ENCODE results near the gene IZUMO2.

IZUMO2 gene

DNA sequence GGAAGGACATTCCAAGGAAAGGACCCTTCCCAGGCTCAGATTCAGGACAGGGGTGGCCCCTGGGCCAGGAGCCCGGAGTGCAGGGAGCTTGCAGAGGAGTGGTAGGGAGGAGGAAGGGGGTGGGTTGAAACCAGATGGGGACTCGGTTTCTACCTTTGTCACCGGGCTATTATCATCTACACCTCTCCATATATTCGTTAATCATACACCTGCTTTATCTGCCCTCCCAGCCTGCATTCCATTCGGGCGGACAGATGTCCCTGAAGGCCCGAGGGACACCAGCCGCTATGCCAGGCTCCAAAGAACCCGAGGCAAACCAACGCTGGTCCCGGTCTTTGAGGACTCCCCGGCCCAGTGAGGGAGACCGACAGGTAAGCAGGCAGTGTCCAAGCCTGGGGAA is 24.9 kb upstream of the IZUMO2 start:
- Histone ChIP-seq H3K36me3 (ENCODE audit: control insufficient read depth, insufficient read depth, low read length) (no peaks in the 10 kb centered on the region), H3K27me3 (replicated peaks; ENCODE audit: control insufficient read depth, insufficient read depth, low read length, poor library complexity, severe bottlenecking) (no peaks in the 10 kb centered on the region), H3K27ac (ENCODE audit: insufficient read depth, low read length, poor library complexity, severe bottlenecking) (no peak overlapping the region), H3K4me3 (ENCODE audit: insufficient read depth, low read depth, low read length, poor library complexity, severe bottlenecking) (no peak overlapping the region), H3K9me3 (ENCODE audit: control insufficient read depth, low read length) (no peaks in the 10 kb centered on the region), H3K4me1 (ENCODE audit: control insufficient read depth, insufficient read depth, low read length, poor library complexity, severe bottlenecking) (no peaks in the 10 kb centered on the region)
- DNase-seq: no peak

DNA sequence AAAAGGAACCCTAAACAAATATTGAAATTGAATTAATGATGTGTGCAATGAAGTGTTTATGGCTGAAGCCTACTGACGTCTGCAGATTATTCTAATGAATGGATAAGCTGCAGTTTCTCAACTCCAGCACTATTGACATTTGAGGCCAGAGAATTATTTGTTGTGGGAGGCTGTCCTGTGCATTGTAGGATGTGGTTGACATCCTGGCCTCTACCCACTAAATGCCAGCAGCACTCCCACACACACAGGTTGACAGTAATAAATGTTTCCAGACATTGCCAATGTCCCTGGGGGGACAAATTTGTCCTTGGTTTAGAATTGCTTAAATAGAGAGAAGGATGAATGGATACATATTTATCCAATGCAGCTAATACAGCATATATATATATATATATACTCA is 21.1 kb upstream of the IZUMO2 start:
- Histone ChIP-seq H3K36me3 (ENCODE audit: control insufficient read depth, insufficient read depth, low read length) (no peaks in the 10 kb centered on the region), H3K9me3 (ENCODE audit: control insufficient read depth, low read length) (no peaks in the 10 kb centered on the region), H3K4me1 (ENCODE audit: control insufficient read depth, insufficient read depth, low read length, poor library complexity, severe bottlenecking) (no peaks in the 10 kb centered on the region), H3K4me3 (ENCODE audit: insufficient read depth, low read depth, low read length, poor library complexity, severe bottlenecking) (no peak overlapping the region), H3K27ac (ENCODE audit: insufficient read depth, low read length, poor library complexity, severe bottlenecking) (no peak overlapping the region), H3K27me3 (replicated peaks; ENCODE audit: control insufficient read depth, insufficient read depth, low read length, poor library complexity, severe bottlenecking) (no peaks in the 10 kb centered on the region)
- DNase-seq: no peak

GRCh38 chr19:50181121-50181520 is 18.0 kb upstream of the IZUMO2 start:
- Histone ChIP-seq H3K27me3 (replicated peaks; ENCODE audit: control insufficient read depth, insufficient read depth, low read length, poor library complexity, severe bottlenecking) (no peaks in the 10 kb centered on the region), H3K36me3 (ENCODE audit: control insufficient read depth, insufficient read depth, low read length) (no peaks in the 10 kb centered on the region), H3K4me1 (ENCODE audit: control insufficient read depth, insufficient read depth, low read length, poor library complexity, severe bottlenecking) (no peaks in the 10 kb centered on the region), H3K9me3 (ENCODE audit: control insufficient read depth, low read length) (no peaks in the 10 kb centered on the region), H3K4me3 (ENCODE audit: insufficient read depth, low read depth, low read length, poor library complexity, severe bottlenecking) (no peak overlapping the region), H3K27ac (ENCODE audit: insufficient read depth, low read length, poor library complexity, severe bottlenecking) (no peak overlapping the region)
- DNase-seq: no peak

GRCh38 chr19:50178859-50179537 is 15.9 kb upstream of the IZUMO2 start:
- H3K27ac ChIP-seq (ENCODE audit: insufficient read depth, low read length, poor library complexity, severe bottlenecking): no peak overlapping the region
- H3K36me3 ChIP-seq (ENCODE audit: control insufficient read depth, insufficient read depth, low read length): no peaks in the 10 kb centered on the region
- H3K9me3 ChIP-seq (ENCODE audit: control insufficient read depth, low read length): no peaks in the 10 kb centered on the region
- no peaks in the 10 kb centered on the region for H3K4me1 ChIP-seq (ENCODE audit: control insufficient read depth, insufficient read depth, low read length, poor library complexity, severe bottlenecking)
- H3K4me3 ChIP-seq (ENCODE audit: insufficient read depth, low read depth, low read length, poor library complexity, severe bottlenecking): no peak overlapping the region
- DNase-seq: no peak
- no peaks in the 10 kb centered on the region for H3K27me3 ChIP-seq (replicated peaks; ENCODE audit: control insufficient read depth, insufficient read depth, low read length, poor library complexity, severe bottlenecking)

GRCh38 chr19:50178320-50178719 is 15.2 kb upstream of the IZUMO2 start:
- Histone ChIP-seq H3K4me3 (ENCODE audit: insufficient read depth, low read depth, low read length, poor library complexity, severe bottlenecking) (no peak overlapping the region), H3K9me3 (ENCODE audit: control insufficient read depth, low read length) (no peaks in the 10 kb centered on the region), H3K27ac (ENCODE audit: insufficient read depth, low read length, poor library complexity, severe bottlenecking) (no peak overlapping the region), H3K4me1 (ENCODE audit: control insufficient read depth, insufficient read depth, low read length, poor library complexity, severe bottlenecking) (no peaks in the 10 kb centered on the region), H3K36me3 (ENCODE audit: control insufficient read depth, insufficient read depth, low read length) (no peaks in the 10 kb centered on the region), H3K27me3 (replicated peaks; ENCODE audit: control insufficient read depth, insufficient read depth, low read length, poor library complexity, severe bottlenecking) (no peaks in the 10 kb centered on the region)
- DNase-seq: no peak

DNA sequence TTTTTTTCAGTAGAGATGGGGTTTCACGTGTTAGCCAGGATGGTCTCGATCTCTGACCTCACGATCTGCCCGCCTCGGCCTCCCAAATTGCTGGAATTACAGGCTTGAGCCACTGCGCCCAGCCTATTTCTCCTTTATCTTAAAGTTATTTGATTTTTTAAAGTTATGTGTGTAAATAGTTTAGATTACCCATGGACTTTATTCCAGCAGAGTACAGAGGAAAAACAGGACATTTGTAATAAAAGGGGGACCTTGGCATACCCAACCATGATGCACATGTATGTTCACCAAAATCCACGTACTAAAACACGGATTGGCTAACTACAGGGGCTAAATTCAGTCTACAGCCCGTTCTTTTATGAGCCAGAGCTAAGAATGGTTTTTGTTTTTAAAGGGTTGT is 13.7 kb upstream of the IZUMO2 start:
- Histone ChIP-seq H3K4me1 (ENCODE audit: control insufficient read depth, insufficient read depth, low read length, poor library complexity, severe bottlenecking) (no peaks in the 10 kb centered on the region), H3K27me3 (replicated peaks; ENCODE audit: control insufficient read depth, insufficient read depth, low read length, poor library complexity, severe bottlenecking) (no peaks in the 10 kb centered on the region), H3K36me3 (ENCODE audit: control insufficient read depth, insufficient read depth, low read length) (no peaks in the 10 kb centered on the region), H3K27ac (ENCODE audit: insufficient read depth, low read length, poor library complexity, severe bottlenecking) (no peak overlapping the region), H3K9me3 (ENCODE audit: control insufficient read depth, low read length) (no peaks in the 10 kb centered on the region), H3K4me3 (ENCODE audit: insufficient read depth, low read depth, low read length, poor library complexity, severe bottlenecking) (no peak overlapping the region)
- no peak for DNase-seq

- no peak for DNase-seq
- Histone ChIP-seq H3K4me1 (ENCODE audit: control insufficient read depth, insufficient read depth, low read length, poor library complexity, severe bottlenecking) (no peaks in the 10 kb centered on the region), H3K9me3 (ENCODE audit: control insufficient read depth, low read length) (no peaks in the 10 kb centered on the region)
Observed at GRCh38 chr19:50175924-50176323, 12.8 kb upstream of the IZUMO2 start.

GRCh38 chr19:50174100-50174793 is 11.2 kb upstream of the IZUMO2 start:
- Histone ChIP-seq H3K27ac (ENCODE audit: insufficient read depth, low read length, poor library complexity, severe bottlenecking) (no peak overlapping the region), H3K4me1 (ENCODE audit: control insufficient read depth, insufficient read depth, low read length, poor library complexity, severe bottlenecking) (no peaks in the 10 kb centered on the region), H3K36me3 (ENCODE audit: control insufficient read depth, insufficient read depth, low read length) (no peaks in the 10 kb centered on the region), H3K4me3 (ENCODE audit: insufficient read depth, low read depth, low read length, poor library complexity, severe bottlenecking) (no peak overlapping the region), H3K27me3 (replicated peaks; ENCODE audit: control insufficient read depth, insufficient read depth, low read length, poor library complexity, severe bottlenecking) (no peaks in the 10 kb centered on the region), H3K9me3 (ENCODE audit: control insufficient read depth, low read length) (no peaks in the 10 kb centered on the region)
- no peak for DNase-seq

More at GRCh38 chr19:50175924-50176323, 12.8 kb upstream of the IZUMO2 start:
- H3K27me3 ChIP-seq (replicated peaks; ENCODE audit: control insufficient read depth, insufficient read depth, low read length, poor library complexity, severe bottlenecking): no peaks in the 10 kb centered on the region
- no peaks in the 10 kb centered on the region for H3K36me3 ChIP-seq (ENCODE audit: control insufficient read depth, insufficient read depth, low read length)
- no peak overlapping the region for H3K27ac ChIP-seq (ENCODE audit: insufficient read depth, low read length, poor library complexity, severe bottlenecking)
- no peak overlapping the region for H3K4me3 ChIP-seq (ENCODE audit: insufficient read depth, low read depth, low read length, poor library complexity, severe bottlenecking)

GRCh38 chr19:50173127-50173526 is 10.0 kb upstream of the IZUMO2 start:
- Histone ChIP-seq H3K27ac (ENCODE audit: insufficient read depth, low read length, poor library complexity, severe bottlenecking) (no peak overlapping the region), H3K4me1 (ENCODE audit: control insufficient read depth, insufficient read depth, low read length, poor library complexity, severe bottlenecking) (no peaks in the 10 kb centered on the region), H3K9me3 (ENCODE audit: control insufficient read depth, low read length) (no peaks in the 10 kb centered on the region), H3K36me3 (ENCODE audit: control insufficient read depth, insufficient read depth, low read length) (no peaks in the 10 kb centered on the region), H3K27me3 (replicated peaks; ENCODE audit: control insufficient read depth, insufficient read depth, low read length, poor library complexity, severe bottlenecking) (no peaks in the 10 kb centered on the region), H3K4me3 (ENCODE audit: insufficient read depth, low read depth, low read length, poor library complexity, severe bottlenecking) (no peak overlapping the region)
- no peak for DNase-seq

DNA sequence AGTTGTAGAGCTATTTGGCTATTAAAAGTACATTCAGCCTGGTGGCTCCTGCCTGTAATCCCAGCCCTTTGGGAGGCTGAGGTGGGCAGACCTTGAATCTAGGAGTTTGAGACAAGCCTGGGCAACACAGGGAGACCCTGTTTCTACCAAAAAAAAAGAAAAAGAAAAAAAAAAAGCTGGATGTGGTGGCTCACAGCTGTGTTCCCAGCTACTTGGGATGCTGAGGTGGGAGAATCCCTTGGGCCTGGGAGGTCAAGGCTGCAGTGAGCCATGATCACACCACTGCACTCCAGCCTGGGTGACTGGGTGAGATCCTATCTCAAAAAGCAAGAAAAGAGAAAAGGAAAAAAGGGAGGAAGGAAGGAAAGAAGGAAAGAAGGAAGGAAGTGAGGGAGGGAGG is 9.6 kb upstream of the IZUMO2 start:
- no peaks in the 10 kb centered on the region for H3K9me3 ChIP-seq (ENCODE audit: control insufficient read depth, low read length)
- no peak overlapping the region for H3K27ac ChIP-seq (ENCODE audit: insufficient read depth, low read length, poor library complexity, severe bottlenecking)
- no peaks in the 10 kb centered on the region for H3K27me3 ChIP-seq (replicated peaks; ENCODE audit: control insufficient read depth, insufficient read depth, low read length, poor library complexity, severe bottlenecking)
- no peaks in the 10 kb centered on the region for H3K4me1 ChIP-seq (ENCODE audit: control insufficient read depth, insufficient read depth, low read length, poor library complexity, severe bottlenecking)
- no peak for DNase-seq
- no peak overlapping the region for H3K4me3 ChIP-seq (ENCODE audit: insufficient read depth, low read depth, low read length, poor library complexity, severe bottlenecking)
- no peaks in the 10 kb centered on the region for H3K36me3 ChIP-seq (ENCODE audit: control insufficient read depth, insufficient read depth, low read length)

All from effector memory CD4-positive, alpha-beta T cell (primary cell).